ENCODE data around the gene KCNJ9.

KCNJ9 gene

GRCh38 chr1:160075836-160076235 is 5.5 kb upstream of the KCNJ9 start:
- no peaks in the 10 kb centered on the region for H3K36me3 Mint-ChIP-seq
- no peak overlapping the region for H3K27ac Mint-ChIP-seq
- DNase-seq, result no peak
- peaks cover 5 to 16% of the 10 kb centered on the region in 2 donors for H3K4me1 Mint-ChIP-seq
- H3K9me3 Mint-ChIP-seq, result no peaks in the 10 kb centered on the region
- ATAC-seq (replicated peaks), result no peak
- peaks cover 46 to 67% of the 10 kb centered on the region in 2 donors for H3K27me3 Mint-ChIP-seq
- no peak overlapping the region for H3K4me3 Mint-ChIP-seq

GRCh38 chr1:160076295-160076694 is 5.0 kb upstream of the KCNJ9 start:
- ATAC-seq (replicated peaks) (no peak), DNase-seq (no peak)
- peaks cover 6 to 20% of the 10 kb centered on the region in 2 donors for H3K4me1 Mint-ChIP-seq
- no peak overlapping the region for H3K27ac Mint-ChIP-seq
- H3K36me3 Mint-ChIP-seq, result no peaks in the 10 kb centered on the region
- H3K4me3 Mint-ChIP-seq, result no peak overlapping the region
- H3K9me3 Mint-ChIP-seq, result no peaks in the 10 kb centered on the region
- H3K27me3 Mint-ChIP-seq, result peaks cover 49 to 68% of the 10 kb centered on the region in 2 donors

- H3K9me3 Mint-ChIP-seq, result no peaks in the 10 kb centered on the region
- ATAC-seq (replicated peaks), result no peak
- H3K27me3 Mint-ChIP-seq, result peaks cover 50 to 70% of the 10 kb centered on the region in 2 donors
- H3K4me1 Mint-ChIP-seq, result peaks cover 5 to 13% of the 10 kb centered on the region in 2 donors
- DNase-seq, result no peak
- no peak overlapping the region for H3K4me3 Mint-ChIP-seq
- H3K36me3 Mint-ChIP-seq, result no peaks in the 10 kb centered on the region
- H3K27ac Mint-ChIP-seq, result no peak overlapping the region
These were observed 3.9 kb upstream of the KCNJ9 start for GRCh38 chr1:160077486-160077885.

- Mint-ChIP-seq H3K27me3 (peaks cover 49 to 80% of the 10 kb centered on the region in 2 donors), H3K27ac (no peak overlapping the region), H3K36me3 (no peaks in the 10 kb centered on the region), H3K4me3 (no peak overlapping the region), H3K9me3 (no peaks in the 10 kb centered on the region), H3K4me1 (peaks cover 5 to 13% of the 10 kb centered on the region in 2 donors)
- peak; percentile 84 to 90 for ATAC-seq (replicated peaks)
- peak; percentile 37 for DNase-seq
These were observed 2.7 kb upstream of the KCNJ9 start for GRCh38 chr1:160078512-160079195.

- Mint-ChIP-seq H3K36me3 (no peaks in the 10 kb centered on the region), H3K4me1 (peaks cover 8 to 18% of the 10 kb centered on the region in 2 donors), H3K9me3 (no peaks in the 10 kb centered on the region), H3K27ac (no peak overlapping the region), H3K4me3 (no peak overlapping the region), H3K27me3 (peaks cover 49 to 77% of the 10 kb centered on the region in 2 donors)
- no peak for ATAC-seq (replicated peaks)
- no peak for DNase-seq
These were observed 1.9 kb upstream of the KCNJ9 start for GRCh38 chr1:160079448-160079847.

- no peak for DNase-seq
- no peak for ATAC-seq (replicated peaks)
- Mint-ChIP-seq H3K9me3 (no peaks in the 10 kb centered on the region), H3K4me1 (peaks cover 9 to 20% of the 10 kb centered on the region in 2 donors), H3K27me3 (peaks cover 49 to 67% of the 10 kb centered on the region in 2 donors), H3K4me3 (no peak overlapping the region), H3K27ac (no peak overlapping the region), H3K36me3 (peaks cover 0 to under 1% of the 10 kb centered on the region in 2 donors)
These were observed 797 bp upstream of the KCNJ9 start for GRCh38 chr1:160080381-160081100.

GRCh38 chr1:160082487-160082886 is 1.1 kb downstream of the KCNJ9 start:
- no peak overlapping the region for H3K4me3 Mint-ChIP-seq

GRCh38 chr1:160082926-160083325 is 1.6 kb downstream of the KCNJ9 start:
- no peak for DNase-seq
- H3K27ac Mint-ChIP-seq, result no peak overlapping the region

More at GRCh38 chr1:160082487-160082886, 1.1 kb downstream of the KCNJ9 start:
- ATAC-seq (replicated peaks) (no peak), DNase-seq (no peak)
- H3K4me1 Mint-ChIP-seq, result peaks cover 11 to 25% of the 10 kb centered on the region in 2 donors
- peaks cover 38 to 54% of the 10 kb centered on the region in 2 donors for H3K27me3 Mint-ChIP-seq
- H3K9me3 Mint-ChIP-seq, result no peaks in the 10 kb centered on the region
- H3K36me3 Mint-ChIP-seq, result peaks cover 2 to 11% of the 10 kb centered on the region in 2 donors
- H3K27ac Mint-ChIP-seq, result no peak overlapping the region

GRCh38 chr1:160083968-160084770 is 2.8 kb downstream of the KCNJ9 start:
- DNase-seq, result peak; percentile 58
- Mint-ChIP-seq H3K27me3 (peaks cover 31 to 41% of the 10 kb centered on the region in 2 donors), H3K27ac (no peak overlapping the region), H3K4me1 (peaks cover 8 to 20% of the 10 kb centered on the region in 2 donors), H3K4me3 (peak overlapping the region; percentile 58 to 69), H3K9me3 (no peaks in the 10 kb centered on the region), H3K36me3 (peaks cover 7 to 22% of the 10 kb centered on the region in 2 donors)
- peak; percentile 85 to 90 for ATAC-seq (replicated peaks)

More at GRCh38 chr1:160082926-160083325, 1.6 kb downstream of the KCNJ9 start:
- peaks cover 11 to 25% of the 10 kb centered on the region in 2 donors for H3K4me1 Mint-ChIP-seq
- ATAC-seq (replicated peaks), result no peak
- H3K9me3 Mint-ChIP-seq, result no peaks in the 10 kb centered on the region
- peaks cover 37 to 51% of the 10 kb centered on the region in 2 donors for H3K27me3 Mint-ChIP-seq
- H3K4me3 Mint-ChIP-seq, result peak overlapping the region in 1 of 2 donors; percentile 21
- peaks cover 2 to 11% of the 10 kb centered on the region in 2 donors for H3K36me3 Mint-ChIP-seq

- Mint-ChIP-seq H3K36me3 (peaks cover 7 to 24% of the 10 kb centered on the region in 2 donors), H3K27me3 (peaks cover 29 to 36% of the 10 kb centered on the region in 2 donors), H3K4me3 (no peak overlapping the region), H3K4me1 (peaks cover 10 to 20% of the 10 kb centered on the region in 2 donors), H3K27ac (no peak overlapping the region), H3K9me3 (no peaks in the 10 kb centered on the region)
- no peak for ATAC-seq (replicated peaks)
- DNase-seq, result no peak
These were observed 3.5 kb downstream of the KCNJ9 start for GRCh38 chr1:160084771-160085321.

GRCh38 chr1:160085686-160086455 is 4.5 kb downstream of the KCNJ9 start:
- Mint-ChIP-seq H3K36me3 (peaks cover 10 to 27% of the 10 kb centered on the region in 2 donors), H3K9me3 (no peaks in the 10 kb centered on the region), H3K4me3 (no peak overlapping the region), H3K4me1 (peaks cover 10 to 18% of the 10 kb centered on the region in 2 donors), H3K27me3 (peaks cover 19 to 26% of the 10 kb centered on the region in 2 donors), H3K27ac (no peak overlapping the region)
- DNase-seq (peak; percentile 60), ATAC-seq (replicated peaks) (peak; percentile 72 to 76)

- Mint-ChIP-seq H3K27ac (no peak overlapping the region), H3K36me3 (peaks cover 11 to 29% of the 10 kb centered on the region in 2 donors), H3K9me3 (no peaks in the 10 kb centered on the region), H3K27me3 (peaks cover 13 to 20% of the 10 kb centered on the region in 2 donors), H3K4me1 (peaks cover 8 to 12% of the 10 kb centered on the region in 2 donors), H3K4me3 (no peak overlapping the region)
- DNase-seq (no peak), ATAC-seq (replicated peaks) (no peak)
These were observed 5.1 kb downstream of the KCNJ9 start for GRCh38 chr1:160086456-160086892.

GRCh38 chr1:160087118-160087662 is 5.9 kb downstream of the KCNJ9 start:
- ATAC-seq (replicated peaks) (no peak), DNase-seq (no peak)
- H3K4me3 Mint-ChIP-seq, result no peak overlapping the region
- no peaks in the 10 kb centered on the region for H3K9me3 Mint-ChIP-seq
- H3K27ac Mint-ChIP-seq, result no peak overlapping the region
- H3K36me3 Mint-ChIP-seq, result peaks cover 11 to 33% of the 10 kb centered on the region in 2 donors
- peaks cover 8 to 12% of the 10 kb centered on the region in 2 donors for H3K4me1 Mint-ChIP-seq
- H3K27me3 Mint-ChIP-seq, result peaks cover 7 to 13% of the 10 kb centered on the region in 2 donors

All from stimulated activated naive B cell treated with anti-CD40 and anti-IgM and Interleukin-4, amounts not matched to agents 10 μg/mL and 1 μg/mL and 100 μg/mL, for 72 hours (primary cell).